SU-DHL-6 (cell line): ENCODE data around the gene BAIAP3.

Source experiments
- CTCF ChIP-seq: fragments of 200-600 bp; sonication (generic); IDR thresholded peaks from one replicate; pipeline ENCODE4 v1.5.1; 2017; ENCODE audit warnings: antibody characterized with exemption, mild to moderate bottlenecking, low read length, moderate library complexity; ENCODE audit not compliant: insufficient read depth, poor library complexity, severe bottlenecking
- EZH2phosphoT487 ChIP-seq: fragments of 200-600 bp; sonication (generic), shearing (Covaris generic); conservative IDR thresholded peaks from 2 replicates; pipeline ENCODE4 v1.6.1; 2018; ENCODE audit warnings: mild to moderate bottlenecking, antibody characterized with exemption, low read length, moderate library complexity, mixed read lengths

GRCh38 chr16:1319041-1319440 is 14.4 kb upstream of the BAIAP3 start:
- TF ChIP-seq CTCF (no peak), EZH2phosphoT487 (no peak)
